WTC11 (cell line): Measurements from ENCODE around the gene RNF31.

Experiments
- ATF2 ChIP-seq: sonication (generic); formaldehyde crosslinking; IDR thresholded peaks from 2 replicates; pipeline ENCODE4 v1.8.1; 2022; ENCODE audit warnings: low read depth, missing genetic modification reagents, borderline replicate concordance
- CBFB ChIP-seq: sonication (generic); formaldehyde crosslinking; IDR thresholded peaks from 2 replicates; pipeline ENCODE4 v1.8.1; 2022; ENCODE audit warnings: mild to moderate bottlenecking, low read depth, missing genetic modification reagents
- CREM ChIP-seq: sonication (generic); formaldehyde crosslinking; IDR thresholded peaks from 2 replicates; pipeline ENCODE4 v1.8.1; 2022; ENCODE audit warnings: mild to moderate bottlenecking, missing genetic modification reagents, moderate library complexity
- MXD4 ChIP-seq: fragments of 250-450 bp; sonication (Bioruptor Pico); IDR thresholded peaks from 2 replicates; pipeline ENCODE4 v1.8.0; 2021; ENCODE audit warnings: mild to moderate bottlenecking, moderate library complexity, borderline replicate concordance
- MYBL2 ChIP-seq: sonication (generic); formaldehyde crosslinking; IDR thresholded peaks from 2 replicates; pipeline ENCODE4 v1.8.1; 2023; ENCODE audit warnings: mild to moderate bottlenecking, moderate library complexity, missing genetic modification reagents
- NR1H2 ChIP-seq: sonication (generic); formaldehyde crosslinking; IDR thresholded peaks from 2 replicates; pipeline ENCODE4 v1.9.0; 2021; ENCODE audit warnings: mild to moderate bottlenecking, moderate library complexity, missing genetic modification reagents
- ZNF219 ChIP-seq: sonication (generic); formaldehyde crosslinking; IDR thresholded peaks from 2 replicates; pipeline ENCODE4 v1.8.0; 2023; ENCODE audit warnings: missing genetic modification reagents, mild to moderate bottlenecking, borderline replicate concordance
- ZNF232 ChIP-seq: sonication (generic); formaldehyde crosslinking; IDR thresholded peaks from 2 replicates; pipeline ENCODE4 v1.8.0; 2022; ENCODE audit warnings: mild to moderate bottlenecking, missing genetic modification reagents
- ZNF317 ChIP-seq: sonication (generic); formaldehyde crosslinking; IDR thresholded peaks from 2 replicates; pipeline ENCODE4 v1.8.1; 2023; ENCODE audit warnings: low read depth, mild to moderate bottlenecking, moderate library complexity, missing genetic modification reagents, borderline replicate concordance
- ZNF416 ChIP-seq: fragments of 250-450 bp; sonication (Bioruptor Pico); IDR thresholded peaks from 2 replicates; pipeline ENCODE4 v1.9.0; 2021; ENCODE audit warnings: mild to moderate bottlenecking, inconsistent platforms
- TF ChIP-seq, protein P1 (sequence below): fragments of 200-600 bp; IDR thresholded peaks from 2 replicates; pipeline ENCODE4 v1.8.0; 2022; ENCODE audit warnings: antibody characterized with exemption
- TF ChIP-seq, protein P2 (sequence below): sonication (generic); formaldehyde crosslinking; IDR thresholded peaks from 2 replicates; pipeline ENCODE4 v1.8.1; 2022; ENCODE audit warnings: mild to moderate bottlenecking, moderate library complexity, missing genetic modification reagents

GRCh38 chr14:24122416-24122815 is 24.9 kb upstream of the RNF31 start:
- TF ChIP-seq ATF2: no peak
- TF ChIP-seq CBFB (CRISPR knock-in tag): no peak
- no peak for TF ChIP-seq ZNF317 (CRISPR knock-in tag)
- TF ChIP-seq, protein P1, sequence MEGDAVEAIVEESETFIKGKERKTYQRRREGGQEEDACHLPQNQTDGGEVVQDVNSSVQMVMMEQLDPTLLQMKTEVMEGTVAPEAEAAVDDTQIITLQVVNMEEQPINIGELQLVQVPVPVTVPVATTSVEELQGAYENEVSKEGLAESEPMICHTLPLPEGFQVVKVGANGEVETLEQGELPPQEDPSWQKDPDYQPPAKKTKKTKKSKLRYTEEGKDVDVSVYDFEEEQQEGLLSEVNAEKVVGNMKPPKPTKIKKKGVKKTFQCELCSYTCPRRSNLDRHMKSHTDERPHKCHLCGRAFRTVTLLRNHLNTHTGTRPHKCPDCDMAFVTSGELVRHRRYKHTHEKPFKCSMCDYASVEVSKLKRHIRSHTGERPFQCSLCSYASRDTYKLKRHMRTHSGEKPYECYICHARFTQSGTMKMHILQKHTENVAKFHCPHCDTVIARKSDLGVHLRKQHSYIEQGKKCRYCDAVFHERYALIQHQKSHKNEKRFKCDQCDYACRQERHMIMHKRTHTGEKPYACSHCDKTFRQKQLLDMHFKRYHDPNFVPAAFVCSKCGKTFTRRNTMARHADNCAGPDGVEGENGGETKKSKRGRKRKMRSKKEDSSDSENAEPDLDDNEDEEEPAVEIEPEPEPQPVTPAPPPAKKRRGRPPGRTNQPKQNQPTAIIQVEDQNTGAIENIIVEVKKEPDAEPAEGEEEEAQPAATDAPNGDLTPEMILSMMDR: no peak
- no peak for TF ChIP-seq NR1H2 (CRISPR knock-in tag)
- no peak for TF ChIP-seq ZNF416 (CRISPR knock-in tag)
- no peak for TF ChIP-seq CREM (CRISPR knock-in tag)
- TF ChIP-seq MYBL2 (CRISPR knock-in tag): no peak
- no peak for TF ChIP-seq MXD4 (CRISPR knock-in tag)
- no peak for TF ChIP-seq ZNF232 (CRISPR knock-in tag)
- TF ChIP-seq, protein P2, sequence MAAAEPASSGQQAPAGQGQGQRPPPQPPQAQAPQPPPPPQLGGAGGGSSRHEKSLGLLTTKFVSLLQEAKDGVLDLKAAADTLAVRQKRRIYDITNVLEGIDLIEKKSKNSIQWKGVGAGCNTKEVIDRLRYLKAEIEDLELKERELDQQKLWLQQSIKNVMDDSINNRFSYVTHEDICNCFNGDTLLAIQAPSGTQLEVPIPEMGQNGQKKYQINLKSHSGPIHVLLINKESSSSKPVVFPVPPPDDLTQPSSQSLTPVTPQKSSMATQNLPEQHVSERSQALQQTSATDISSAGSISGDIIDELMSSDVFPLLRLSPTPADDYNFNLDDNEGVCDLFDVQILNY: no peak
- TF ChIP-seq ZNF219: no peak
